Progenitor cell of endocrine pancreas (in vitro differentiated cells): Measurements from ENCODE around the gene CDHR4. TPM values are rescaled to one million over a fixed set of nuclear protein-coding genes. Genes with fewer than 3 reads are reported as not detected.
A peak's percentile ranks its signal among the peaks of the same experiment; 100 is the strongest.
"Not testable (repeated sequence)": the region's sequence is repeated elsewhere in the genome, so short reads cannot be mapped to it uniquely, and the experiment has no call there.

ENCODE experiments used
- DNase-seq: peaks from one replicate; pipeline ENCODE4 v3.0.0; 2021; ENCODE audit warnings: low spot score; ENCODE audit not compliant: unreplicated experiment
- H3K27ac Mint-ChIP-seq: 2 replicates; pipeline ENCODE4 v1.8.0; 2021; ENCODE audit warnings: mild to moderate bottlenecking, moderate library complexity, mixed read lengths
- H3K27me3 Mint-ChIP-seq: 2 replicates; pipeline ENCODE4 v1.8.0; 2021; ENCODE audit warnings: mixed read lengths
- H3K36me3 Mint-ChIP-seq: 2 replicates; pipeline ENCODE4 v1.8.0; 2022; ENCODE audit warnings: mixed read lengths; ENCODE audit not compliant: insufficient read depth
- H3K4me1 Mint-ChIP-seq: 2 replicates; pipeline ENCODE4 v1.8.0; 2021; ENCODE audit warnings: low read depth, mixed read lengths
- H3K4me3 Mint-ChIP-seq: 2 replicates; pipeline ENCODE4 v1.8.0; 2021; ENCODE audit warnings: low read depth, mild to moderate bottlenecking, moderate library complexity, mixed read lengths
- H3K9me3 Mint-ChIP-seq: 2 replicates; pipeline ENCODE4 v1.8.0; 2021; ENCODE audit warnings: low read depth, mixed read lengths
- CTCF ChIP-seq: fragments of 200-600 bp; sonication (generic); IDR thresholded peaks from one replicate; pipeline ENCODE4 v1.5.0; 2021; ENCODE audit warnings: antibody characterized with exemption, mild to moderate bottlenecking; ENCODE audit not compliant: unreplicated experiment
- total RNA-seq: library from RNA; stranded (reverse); gene quantifications from 2 replicates; pipeline ENCODE4 v1.2.1, GENCODE V29; 2021

CDHR4 gene
- total RNA-seq, 1 donor from 2014 or later, result not detected

- Mint-ChIP-seq H3K4me3 (no peak overlapping the region), H3K36me3 (peaks cover 5% of the 10 kb centered on the region), H3K4me1 (peaks cover 8% of the 10 kb centered on the region), H3K9me3 (no peaks in the 10 kb centered on the region), H3K27ac (no peak overlapping the region), H3K27me3 (peaks cover 5% of the 10 kb centered on the region)
- DNase-seq, result no peak
- TF ChIP-seq CTCF, result no peak
Measured at GRCh38 chr3:49787536-49787935, 12.1 kb downstream of the CDHR4 start.

- peaks cover 5% of the 10 kb centered on the region for H3K27me3 Mint-ChIP-seq
- peak overlapping the region; percentile 89 for H3K4me3 Mint-ChIP-seq
- H3K27ac Mint-ChIP-seq, result peak overlapping the region; percentile 97
- H3K9me3 Mint-ChIP-seq, result no peaks in the 10 kb centered on the region
- H3K36me3 Mint-ChIP-seq, result peaks cover 7% of the 10 kb centered on the region
- peaks cover 8% of the 10 kb centered on the region for H3K4me1 Mint-ChIP-seq
- no peak for DNase-seq
- TF ChIP-seq CTCF, result no peak
Measured at GRCh38 chr3:49787182-49787464, 12.6 kb downstream of the CDHR4 start.

- DNase-seq, result peak; percentile 100
- H3K4me3 Mint-ChIP-seq, result peak within 1 kb of the TSS; percentile 89
- peaks cover 7% of the 10 kb centered on the region for H3K36me3 Mint-ChIP-seq
- H3K27me3 Mint-ChIP-seq, result peaks cover 5% of the 10 kb centered on the region
- peaks cover 8% of the 10 kb centered on the region for H3K4me1 Mint-ChIP-seq
- H3K27ac Mint-ChIP-seq, result peak within 1 kb of the TSS; percentile 97
- TF ChIP-seq CTCF, result no peak
- H3K9me3 Mint-ChIP-seq, result no peaks in the 10 kb centered on the region
Measured at GRCh38 chr3:49786357-49787181, 13.1 kb downstream of the CDHR4 start, which contains the start of gene IP6K1. Gene IP6K1, minus strand, starts transcription at chr3:49786542. Its CDS starts 38,502 bp downstream, at chr3:49748040.

- peaks cover 7% of the 10 kb centered on the region for H3K36me3 Mint-ChIP-seq
- TF ChIP-seq CTCF, result no peak
- no peaks in the 10 kb centered on the region for H3K9me3 Mint-ChIP-seq
- H3K27me3 Mint-ChIP-seq, result no peaks in the 10 kb centered on the region
- peak; percentile 25 for DNase-seq
- H3K27ac Mint-ChIP-seq, result peak overlapping the region; percentile 92
- peaks cover 10% of the 10 kb centered on the region for H3K4me1 Mint-ChIP-seq
- peak overlapping the region; percentile 89 for H3K4me3 Mint-ChIP-seq
Measured at GRCh38 chr3:49785565-49786356, 13.9 kb downstream of the CDHR4 start.

GRCh38 chr3:49782277-49782676 is 17.4 kb downstream of the CDHR4 start:
- not testable (repeated sequence) for H3K9me3 Mint-ChIP-seq, H3K4me3 Mint-ChIP-seq, DNase-seq, H3K4me1 Mint-ChIP-seq, H3K27me3 Mint-ChIP-seq
- peaks cover 10% of the 10 kb centered on the region for H3K36me3 Mint-ChIP-seq
- peak overlapping the region; percentile 64 for H3K27ac Mint-ChIP-seq
